Caco-2 (cell line): ENCODE data around the gene CAMK4. TPM values are rescaled to one million over a fixed set of nuclear protein-coding genes. Genes with fewer than 3 reads are reported as not detected.

Experiments used
- BruUV-seq: library from RNA; stranded (reverse); fragments of 400-500 nt; replicated peaks from 2 replicates; lab custom pipeline; 2021; lab: Mats Ljungman, UMichigan
- CTCF ChIA-PET: fragments of 300-600 bp; sonication (Branson Sonifier 250); formaldehyde crosslinking; loops from one replicate; lab custom pipeline; 2022; ENCODE audit warnings: antibody characterized with exemption; lab: Charles Lee
- POLR2A ChIA-PET: fragments of 300-600 bp; sonication (Branson Sonifier 250); formaldehyde crosslinking; loops from one replicate; lab custom pipeline; 2022; ENCODE audit warnings: antibody characterized with exemption; lab: Charles Lee
- DNase-seq, 2 experiments: peaks; one replicate each; pipeline versions ENCODE4 v3.0.0 to v3.0.0-alpha.2; 2020 to 2022
- H3K27me3 ChIP-seq: replicated peaks from 2 replicates; pipeline ENCODE4 v1.6.0; 2011; ENCODE audit warnings: low read length; ENCODE audit not compliant: control insufficient read depth, insufficient read depth
- H3K36me3 ChIP-seq: 2 replicates; pipeline ENCODE4 v1.5.1; 2011; ENCODE audit warnings: low read length; ENCODE audit not compliant: control insufficient read depth, insufficient read depth
- H3K4me1 ChIP-seq: fragments of 250-450 bp; sonication (Bioruptor Pico); 2 replicates; pipeline ENCODE4 v1.5.1; 2020; ENCODE audit warnings: mild to moderate bottlenecking
- H3K4me3 ChIP-seq: 2 replicates; pipeline ENCODE4 v1.5.1; 2011; ENCODE audit warnings: low read depth, mild to moderate bottlenecking, control low read depth, low read length
- H3K9me3 ChIP-seq: fragments of 250-450 bp; sonication (Bioruptor Pico); 2 replicates; pipeline ENCODE4 v1.5.1; 2020; ENCODE audit warnings: mild to moderate bottlenecking, moderate library complexity
- H3K27ac Mint-ChIP-seq: one replicate; pipeline ENCODE4 v1.8.0; 2022; ENCODE audit warnings: mixed read lengths; ENCODE audit not compliant: unreplicated experiment
- H3K27me3 Mint-ChIP-seq: one replicate; pipeline ENCODE4 v1.8.0; 2022; ENCODE audit warnings: mixed read lengths; ENCODE audit not compliant: insufficient read depth, unreplicated experiment
- H3K36me3 Mint-ChIP-seq: one replicate; pipeline ENCODE4 v1.8.0; 2022; ENCODE audit warnings: mild to moderate bottlenecking, mixed read lengths; ENCODE audit not compliant: insufficient read depth, unreplicated experiment
- H3K4me1 Mint-ChIP-seq: one replicate; pipeline ENCODE4 v1.8.0; 2022; ENCODE audit warnings: low read depth, mixed read lengths; ENCODE audit not compliant: unreplicated experiment
- H3K4me3 Mint-ChIP-seq: one replicate; pipeline ENCODE4 v1.8.0; 2022; ENCODE audit warnings: mild to moderate bottlenecking, moderate library complexity, mixed read lengths; ENCODE audit not compliant: unreplicated experiment
- H3K9me3 Mint-ChIP-seq: one replicate; pipeline ENCODE4 v1.8.0; 2022; ENCODE audit warnings: mixed read lengths; ENCODE audit not compliant: unreplicated experiment
- intact Hi-C: fragments of 100-400 bp; cut with micrococcal nuclease; formaldehyde crosslinking; loops from one replicate; pipeline ENCODE4 v1.10.0; 2022; ENCODE audit not compliant: unreplicated experiment
- total RNA-seq: library from RNA; stranded (reverse); gene quantifications from 2 replicates; pipeline ENCODE4 v1.2.3, GENCODE V29; 2022
- TF ChIP-seq, protein P1 (sequence below), 2 experiments: fragments of 200-600 bp in 1 of 2; IDR thresholded peaks; 1 replicate in 1 of 2; 2 replicates in 1 of 2; pipeline versions ENCODE4 v1.5.1 to v1.8.0; 2011 to 2022; ENCODE audit warnings: antibody characterized with exemption in 1 of 2, control low read depth in 1 of 2, inconsistent platforms in 1 of 2, low read depth in 1 of 2, low read length in 1 of 2, mild to moderate bottlenecking in 1 of 2, moderate library complexity in 1 of 2; ENCODE audit not compliant: insufficient read depth in 1 of 2, severe bottlenecking in 1 of 2, unreplicated experiment in 1 of 2

Gene CAMK4
- total RNA-seq, 1 experiment from 2014 or later: not detected

DNA sequence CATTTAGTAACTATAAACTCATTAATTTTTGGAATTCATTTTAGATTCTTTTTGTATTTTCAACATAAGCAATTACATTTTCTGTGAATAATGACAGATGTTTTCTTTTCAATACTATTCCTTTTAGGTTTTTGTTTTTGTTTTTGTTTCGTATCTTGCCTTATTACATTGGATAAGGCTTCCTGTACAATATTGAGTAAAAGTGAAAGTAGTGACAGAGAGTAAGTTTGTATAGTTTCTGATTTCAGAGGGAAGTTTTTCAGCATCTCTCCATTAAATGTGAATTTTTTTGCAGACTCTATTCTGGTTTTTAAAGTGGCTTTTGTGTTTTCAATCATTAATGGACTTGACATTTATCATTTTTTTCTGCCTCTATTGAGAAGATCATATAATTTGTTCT is 12.8 kb upstream of the CAMK4 start:
- no peaks in the 10 kb centered on the region for H3K27me3 ChIP-seq
- CTCF ChIA-PET: no interaction called here
- POLR2A ChIA-PET: no interaction called here

DNA sequence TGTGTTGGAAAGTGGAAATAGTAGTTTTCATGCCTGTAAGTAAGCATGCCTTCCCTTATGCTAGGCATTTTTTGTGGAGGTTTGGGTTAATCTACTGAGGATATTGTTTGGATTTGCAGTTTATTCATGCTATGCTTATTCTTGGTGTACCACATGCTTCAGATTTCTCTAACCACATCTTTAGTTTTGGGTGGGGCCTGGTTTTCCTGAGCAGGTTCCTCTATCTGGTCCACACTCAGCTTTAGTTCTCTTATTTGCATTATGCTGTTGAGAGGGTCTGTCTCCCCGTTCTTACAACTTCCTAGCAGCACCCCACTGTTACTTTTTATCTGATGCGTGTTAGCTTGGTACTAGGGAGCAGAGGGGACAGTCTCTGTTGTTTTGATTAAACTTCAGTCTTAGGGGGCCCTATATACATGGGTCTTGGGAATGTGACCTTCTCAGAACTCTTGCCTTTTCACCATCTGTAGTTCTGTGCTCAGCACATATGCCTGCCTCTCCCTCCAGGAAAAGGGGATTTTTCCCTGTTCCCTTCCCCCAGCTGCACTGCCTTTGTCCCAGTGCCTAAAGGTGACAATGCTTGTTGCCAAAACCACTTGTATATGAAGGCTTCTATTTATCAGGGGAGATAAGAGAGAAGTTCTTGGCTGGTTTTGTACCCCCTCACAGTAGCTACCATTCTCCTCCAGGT is 10.0 kb upstream of the CAMK4 start:
- no peaks in the 10 kb centered on the region for H3K36me3 ChIP-seq
- H3K4me3 Mint-ChIP-seq: no peak overlapping the region
- H3K27ac Mint-ChIP-seq: no peak overlapping the region
- ChIA-PET CTCF (no interaction called here), POLR2A (no interaction called here)
- H3K27me3 Mint-ChIP-seq: peaks cover 6% of the 10 kb centered on the region
- no peak overlapping the region for H3K4me3 ChIP-seq
- TF ChIP-seq, protein P1, sequence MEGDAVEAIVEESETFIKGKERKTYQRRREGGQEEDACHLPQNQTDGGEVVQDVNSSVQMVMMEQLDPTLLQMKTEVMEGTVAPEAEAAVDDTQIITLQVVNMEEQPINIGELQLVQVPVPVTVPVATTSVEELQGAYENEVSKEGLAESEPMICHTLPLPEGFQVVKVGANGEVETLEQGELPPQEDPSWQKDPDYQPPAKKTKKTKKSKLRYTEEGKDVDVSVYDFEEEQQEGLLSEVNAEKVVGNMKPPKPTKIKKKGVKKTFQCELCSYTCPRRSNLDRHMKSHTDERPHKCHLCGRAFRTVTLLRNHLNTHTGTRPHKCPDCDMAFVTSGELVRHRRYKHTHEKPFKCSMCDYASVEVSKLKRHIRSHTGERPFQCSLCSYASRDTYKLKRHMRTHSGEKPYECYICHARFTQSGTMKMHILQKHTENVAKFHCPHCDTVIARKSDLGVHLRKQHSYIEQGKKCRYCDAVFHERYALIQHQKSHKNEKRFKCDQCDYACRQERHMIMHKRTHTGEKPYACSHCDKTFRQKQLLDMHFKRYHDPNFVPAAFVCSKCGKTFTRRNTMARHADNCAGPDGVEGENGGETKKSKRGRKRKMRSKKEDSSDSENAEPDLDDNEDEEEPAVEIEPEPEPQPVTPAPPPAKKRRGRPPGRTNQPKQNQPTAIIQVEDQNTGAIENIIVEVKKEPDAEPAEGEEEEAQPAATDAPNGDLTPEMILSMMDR (IDR thresholded peaks at IDR 0.05; ENCODE audit: insufficient read depth in 1 of 2, low read depth in 1 of 2, low read length in 1 of 2, severe bottlenecking in 1 of 2, unreplicated experiment in 1 of 2): no peak
- H3K9me3 Mint-ChIP-seq: no peaks in the 10 kb centered on the region
- no peaks in the 10 kb centered on the region for H3K4me1 ChIP-seq
- DNase-seq: no peak
- H3K4me1 Mint-ChIP-seq: no peaks in the 10 kb centered on the region
- intact Hi-C loops: no loop called here
- no TSS peak for BruUV-seq
- H3K9me3 ChIP-seq: no peaks in the 10 kb centered on the region
- no peaks in the 10 kb centered on the region for H3K27me3 ChIP-seq
- H3K36me3 Mint-ChIP-seq: no peaks in the 10 kb centered on the region

More for the DNA sequence above, 12.8 kb upstream of the CAMK4 start:
- no peaks in the 10 kb centered on the region for H3K36me3 Mint-ChIP-seq
- no peak overlapping the region for H3K4me3 ChIP-seq
- TF ChIP-seq, protein P1 (IDR thresholded peaks at IDR 0.05; ENCODE audit: insufficient read depth in 1 of 2, low read depth in 1 of 2, low read length in 1 of 2, severe bottlenecking in 1 of 2, unreplicated experiment in 1 of 2): no peak
- no peaks in the 10 kb centered on the region for H3K9me3 Mint-ChIP-seq
- H3K4me3 Mint-ChIP-seq: no peak overlapping the region
- no peaks in the 10 kb centered on the region for H3K36me3 ChIP-seq
- H3K9me3 ChIP-seq: no peaks in the 10 kb centered on the region
- H3K4me1 Mint-ChIP-seq: no peaks in the 10 kb centered on the region
- no peak for DNase-seq
- intact Hi-C loops: no loop called here
- no peak overlapping the region for H3K27ac Mint-ChIP-seq
- peaks cover 6% of the 10 kb centered on the region for H3K27me3 Mint-ChIP-seq
- no peaks in the 10 kb centered on the region for H3K4me1 ChIP-seq
- BruUV-seq: no TSS peak

DNA sequence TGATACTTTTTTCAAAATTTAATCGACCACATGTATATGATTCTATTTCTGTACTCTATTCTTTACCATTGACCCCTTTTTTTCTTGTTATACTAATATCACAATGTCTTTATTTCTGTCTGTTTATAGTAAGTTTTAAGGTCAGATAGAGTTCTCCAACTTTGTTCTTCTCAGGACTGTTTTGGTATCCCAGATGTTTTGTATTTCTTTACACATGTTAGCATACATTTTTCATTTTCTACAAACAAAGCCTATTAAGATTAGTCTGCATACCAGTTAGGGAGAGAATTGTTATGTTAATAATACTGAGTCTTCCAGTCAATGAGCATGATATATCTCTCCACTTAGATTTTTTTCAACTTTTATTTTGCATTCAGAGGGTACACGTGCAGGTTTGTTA is 8.2 kb upstream of the CAMK4 start:
- CTCF ChIA-PET: no interaction called here
- peaks cover 10% of the 10 kb centered on the region for H3K27me3 Mint-ChIP-seq
- intact Hi-C loops: no loop called here

More for the DNA sequence above, 8.2 kb upstream of the CAMK4 start:
- H3K27me3 ChIP-seq: no peaks in the 10 kb centered on the region
- Mint-ChIP-seq H3K4me1 (no peaks in the 10 kb centered on the region), H3K4me3 (no peak overlapping the region), H3K9me3 (no peaks in the 10 kb centered on the region), H3K27ac (no peak overlapping the region), H3K36me3 (no peaks in the 10 kb centered on the region)
- no TSS peak for BruUV-seq
- no peak for DNase-seq
- no peak overlapping the region for H3K4me3 ChIP-seq
- no peaks in the 10 kb centered on the region for H3K36me3 ChIP-seq
- TF ChIP-seq, protein P1 (IDR thresholded peaks at IDR 0.05; ENCODE audit: insufficient read depth in 1 of 2, low read depth in 1 of 2, low read length in 1 of 2, severe bottlenecking in 1 of 2, unreplicated experiment in 1 of 2): no peak
- no peaks in the 10 kb centered on the region for H3K4me1 ChIP-seq
- POLR2A ChIA-PET: no interaction called here
- H3K9me3 ChIP-seq: no peaks in the 10 kb centered on the region
